HG03135 (cell line): ENCODE data around the gene DDX42.

Experiments used
- ATAC-seq: cut with Tn5 transposase; IDR thresholded peaks from one replicate; pipeline ENCODE4 v1.9.1; 2021; ENCODE audit warnings: mild to moderate bottlenecking, moderate library complexity; ENCODE audit not compliant: unreplicated experiment

Gene DDX42, protein sequence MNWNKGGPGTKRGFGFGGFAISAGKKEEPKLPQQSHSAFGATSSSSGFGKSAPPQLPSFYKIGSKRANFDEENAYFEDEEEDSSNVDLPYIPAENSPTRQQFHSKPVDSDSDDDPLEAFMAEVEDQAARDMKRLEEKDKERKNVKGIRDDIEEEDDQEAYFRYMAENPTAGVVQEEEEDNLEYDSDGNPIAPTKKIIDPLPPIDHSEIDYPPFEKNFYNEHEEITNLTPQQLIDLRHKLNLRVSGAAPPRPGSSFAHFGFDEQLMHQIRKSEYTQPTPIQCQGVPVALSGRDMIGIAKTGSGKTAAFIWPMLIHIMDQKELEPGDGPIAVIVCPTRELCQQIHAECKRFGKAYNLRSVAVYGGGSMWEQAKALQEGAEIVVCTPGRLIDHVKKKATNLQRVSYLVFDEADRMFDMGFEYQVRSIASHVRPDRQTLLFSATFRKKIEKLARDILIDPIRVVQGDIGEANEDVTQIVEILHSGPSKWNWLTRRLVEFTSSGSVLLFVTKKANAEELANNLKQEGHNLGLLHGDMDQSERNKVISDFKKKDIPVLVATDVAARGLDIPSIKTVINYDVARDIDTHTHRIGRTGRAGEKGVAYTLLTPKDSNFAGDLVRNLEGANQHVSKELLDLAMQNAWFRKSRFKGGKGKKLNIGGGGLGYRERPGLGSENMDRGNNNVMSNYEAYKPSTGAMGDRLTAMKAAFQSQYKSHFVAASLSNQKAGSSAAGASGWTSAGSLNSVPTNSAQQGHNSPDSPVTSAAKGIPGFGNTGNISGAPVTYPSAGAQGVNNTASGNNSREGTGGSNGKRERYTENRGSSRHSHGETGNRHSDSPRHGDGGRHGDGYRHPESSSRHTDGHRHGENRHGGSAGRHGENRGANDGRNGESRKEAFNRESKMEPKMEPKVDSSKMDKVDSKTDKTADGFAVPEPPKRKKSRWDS

DNA sequence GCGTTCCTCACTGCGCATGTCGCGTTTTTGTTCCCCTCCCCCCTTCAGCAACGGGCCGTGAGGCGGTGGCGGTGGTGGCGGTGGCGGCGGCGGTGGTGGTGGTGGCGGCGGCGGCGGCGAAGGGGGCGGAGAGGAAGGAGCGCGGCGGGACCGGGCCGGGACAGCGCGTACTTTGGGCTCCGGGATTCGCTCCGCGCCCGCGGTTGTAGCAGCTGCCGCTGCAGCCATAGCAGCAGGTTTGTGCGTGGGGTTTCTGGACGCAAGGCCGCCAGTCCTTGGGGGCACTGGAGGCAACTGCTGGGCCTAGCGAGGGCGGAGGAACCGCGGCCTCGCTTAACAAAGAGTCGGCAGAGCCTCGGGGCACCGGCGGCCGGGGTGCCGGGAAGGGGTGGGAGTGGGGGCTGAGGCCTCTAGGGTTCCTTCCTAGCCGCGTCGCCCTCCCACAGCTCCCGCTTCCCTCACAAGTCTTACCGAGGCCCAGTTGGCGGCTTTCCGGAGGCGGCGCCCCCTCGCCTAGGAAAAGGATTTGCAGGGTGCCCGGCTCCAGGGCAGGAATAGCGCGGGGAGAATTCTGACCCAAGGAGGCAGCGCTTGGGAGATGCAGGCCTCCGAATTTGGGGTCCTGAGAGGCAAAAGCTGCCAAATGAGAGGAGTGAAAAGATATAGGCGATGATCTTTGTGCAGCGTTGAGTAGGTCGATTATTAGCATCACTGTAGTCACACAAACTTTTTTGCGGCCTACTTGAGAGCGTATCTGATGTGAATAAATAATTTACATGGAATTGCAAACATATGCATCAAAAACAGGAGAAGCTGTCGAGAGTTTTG is at the start of gene DDX42:
TSS of gene DDX42 (plus strand) at position 30 of the 828 bp plus-strand sequence. CDS start 12,880 bp downstream, outside the sequence.
- ATAC-seq: peak; percentile 10

DNA sequence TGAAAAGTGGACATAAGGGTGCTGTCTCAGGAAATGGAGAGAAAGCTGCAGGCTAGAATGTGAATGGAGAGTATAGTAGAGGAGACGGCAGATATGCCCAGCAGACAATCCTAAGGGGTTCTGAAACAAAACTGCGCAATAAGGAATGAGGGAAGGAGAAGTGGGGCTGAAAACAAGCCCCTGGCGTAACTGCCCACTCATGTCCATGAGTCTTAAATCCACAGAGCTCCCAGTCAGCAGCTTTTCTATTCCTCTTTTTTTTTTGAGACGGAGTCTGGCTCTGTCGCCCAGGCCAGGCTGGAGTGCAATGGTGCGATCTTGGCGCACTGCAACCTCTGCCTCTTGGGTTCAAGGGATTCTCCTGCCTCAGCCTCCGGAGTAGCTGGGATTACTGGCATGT is 38.3 kb upstream of the DDX42 start:
- no peak for ATAC-seq

DNA sequence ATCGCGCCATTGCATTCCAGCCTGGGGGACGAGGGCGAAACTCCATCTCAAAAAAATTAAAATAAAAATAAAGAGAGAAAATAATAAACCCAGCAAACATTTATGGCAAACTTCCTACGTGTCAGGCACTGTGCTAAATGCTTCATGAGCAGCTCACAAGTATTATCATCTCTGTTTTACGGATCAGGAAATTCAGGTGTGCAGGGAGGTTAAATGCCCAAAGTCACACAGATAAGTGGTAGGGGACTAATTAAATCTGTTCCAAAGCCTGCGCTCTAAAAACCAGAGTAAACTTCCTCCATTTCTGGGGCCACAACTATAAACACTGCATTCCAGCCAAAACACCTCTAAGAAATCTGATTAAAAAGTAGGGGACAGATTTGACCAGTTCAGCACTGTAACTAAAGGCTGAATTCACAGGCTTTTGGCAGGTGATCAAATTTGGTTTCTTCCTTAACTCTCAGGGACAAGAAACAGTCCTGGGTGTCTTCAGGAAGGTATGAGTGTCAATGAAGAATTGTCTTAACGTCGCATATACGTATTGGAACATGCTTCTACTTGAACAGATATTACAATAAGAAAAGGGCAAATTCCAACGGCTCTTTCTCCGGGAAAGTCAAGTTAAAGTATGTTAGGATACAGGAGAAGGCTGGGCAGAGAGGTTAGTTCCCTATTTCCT is 33.4 kb upstream of the DDX42 start:
- ATAC-seq: no peak

DNA sequence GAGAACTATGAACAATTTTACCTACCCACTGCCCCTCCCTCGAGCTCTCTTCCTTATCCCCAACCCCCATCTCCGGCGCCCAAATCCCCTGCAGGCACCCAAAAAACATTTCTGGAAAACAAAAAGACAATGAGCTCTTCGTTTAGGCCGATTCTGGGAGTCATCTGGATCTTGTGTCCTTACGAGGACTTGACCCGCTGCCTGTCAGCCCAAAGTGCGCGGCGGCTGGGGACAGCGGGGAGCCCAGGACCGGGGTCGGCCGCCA is 32.9 kb upstream of the DDX42 start:
- peak; percentile 29 for ATAC-seq

DNA sequence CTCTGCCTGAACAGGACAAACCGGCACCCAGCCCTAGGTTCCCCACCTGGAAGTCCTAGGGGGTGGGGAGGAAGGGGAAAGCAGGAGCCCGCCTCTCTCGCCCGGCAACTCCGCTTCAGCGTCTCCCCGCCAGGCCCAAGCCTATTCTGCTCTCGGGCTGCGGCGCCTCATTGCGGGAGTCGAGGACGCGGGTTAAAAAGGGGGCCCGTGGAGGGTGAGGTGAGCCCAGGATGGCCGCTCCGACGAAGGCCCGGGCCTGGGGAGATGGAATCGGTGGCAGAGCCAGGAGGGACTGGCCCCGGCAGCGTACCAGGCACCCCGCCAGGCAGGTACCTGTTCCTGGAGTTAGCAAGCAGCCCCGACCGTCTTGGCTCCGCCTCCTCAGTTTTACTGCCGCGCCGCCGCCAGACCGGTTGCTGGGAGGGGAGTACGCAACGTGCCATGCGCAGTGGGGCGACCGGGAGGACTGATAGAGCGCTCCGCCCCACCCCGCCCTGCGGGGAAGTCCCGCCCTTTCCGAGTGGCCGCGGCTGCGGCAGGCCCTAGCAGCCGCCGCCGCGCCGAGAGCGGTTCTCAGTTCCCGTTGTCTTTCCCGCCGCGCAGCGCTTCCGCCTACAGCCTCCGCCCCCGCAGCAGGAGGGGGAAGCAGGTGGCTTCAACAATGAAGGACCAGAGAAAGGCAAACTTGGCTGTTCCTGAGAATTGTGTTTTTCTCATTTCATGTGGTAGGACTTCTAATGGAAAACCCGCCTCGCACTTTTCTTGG is 32.4 kb upstream of the DDX42 start, which contains the start of gene STRADA:
TSS of gene STRADA (minus strand) at position 392 of the 766 bp plus-strand sequence. CDS start 13,430 bp downstream, outside the sequence.
- peak; percentile 91 for ATAC-seq

DNA sequence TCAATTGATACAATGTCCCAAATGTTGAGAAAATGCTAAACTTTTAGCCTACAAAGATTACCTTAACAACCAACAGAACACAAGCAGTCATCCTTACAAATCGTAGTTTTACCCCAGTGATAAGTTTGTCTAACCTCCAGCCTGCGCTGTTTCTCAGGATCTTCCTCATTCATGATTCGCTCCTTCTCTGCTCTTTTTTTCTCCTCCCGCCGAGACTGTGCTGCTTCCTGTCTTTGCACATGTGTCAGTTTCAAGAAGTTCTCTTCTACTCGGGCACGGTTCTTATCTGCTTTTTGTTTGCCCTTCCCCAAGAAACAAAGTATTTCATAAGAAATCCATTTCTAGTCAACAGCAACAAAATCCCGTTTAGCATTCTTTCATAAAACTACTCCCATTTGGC is 22.2 kb upstream of the DDX42 start:
- ATAC-seq: no peak

DNA sequence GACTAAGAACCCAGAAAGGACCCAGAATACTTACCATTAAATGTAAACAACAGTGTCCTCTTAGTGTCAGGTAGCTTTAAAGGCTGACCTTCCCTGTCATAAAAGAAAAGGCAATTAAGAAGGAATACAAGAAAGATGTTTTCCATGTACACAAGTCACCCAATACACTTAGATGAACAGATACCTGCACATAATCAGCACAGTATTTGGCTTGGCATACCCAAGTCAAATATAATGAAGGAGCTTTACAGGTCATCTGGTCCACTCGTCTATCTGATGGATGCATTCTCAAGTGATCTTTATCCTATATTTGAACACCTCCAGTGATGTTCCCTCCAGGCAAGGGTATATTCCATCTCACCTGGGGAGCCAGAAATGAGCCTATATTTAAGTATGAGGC is 21.3 kb upstream of the DDX42 start:
- ATAC-seq: no peak

DNA sequence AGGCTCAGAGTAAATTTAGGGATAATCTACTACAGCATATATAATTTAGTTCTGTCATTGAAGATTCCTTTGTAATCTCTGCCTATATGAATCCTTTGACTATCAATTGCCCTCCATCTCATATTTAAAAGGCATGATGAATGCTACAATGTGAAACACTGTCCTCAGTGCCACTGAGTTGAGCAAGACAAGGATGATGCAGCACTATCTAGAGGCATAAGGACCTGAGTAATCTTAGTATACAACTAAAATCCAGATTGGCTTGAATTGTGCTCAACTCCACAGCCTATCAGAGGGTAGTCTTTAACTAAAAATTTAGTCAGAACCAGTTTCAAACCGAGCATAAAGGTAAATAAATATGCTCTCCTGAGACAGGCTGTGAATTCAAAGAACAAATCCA is 20.8 kb upstream of the DDX42 start:
- ATAC-seq: no peak

DNA sequence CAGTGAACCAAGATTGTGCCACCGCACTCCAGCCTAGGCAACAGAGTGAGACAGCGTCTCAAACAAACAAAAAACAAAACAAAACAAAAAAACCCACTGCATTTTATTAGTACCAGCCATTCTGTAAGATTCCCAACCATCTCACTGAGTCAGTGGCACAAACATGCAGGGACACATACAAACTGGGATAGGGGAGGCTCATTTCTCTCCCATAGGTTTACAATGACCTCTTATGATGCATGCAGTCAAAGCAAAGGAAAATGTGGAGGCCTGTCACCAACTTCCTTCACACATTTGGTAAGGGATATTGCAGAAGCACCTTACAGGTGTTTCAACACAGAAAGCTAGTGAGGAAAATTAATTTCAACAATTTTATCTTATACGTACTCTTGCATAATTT is 19.9 kb upstream of the DDX42 start:
- ATAC-seq: no peak

DNA sequence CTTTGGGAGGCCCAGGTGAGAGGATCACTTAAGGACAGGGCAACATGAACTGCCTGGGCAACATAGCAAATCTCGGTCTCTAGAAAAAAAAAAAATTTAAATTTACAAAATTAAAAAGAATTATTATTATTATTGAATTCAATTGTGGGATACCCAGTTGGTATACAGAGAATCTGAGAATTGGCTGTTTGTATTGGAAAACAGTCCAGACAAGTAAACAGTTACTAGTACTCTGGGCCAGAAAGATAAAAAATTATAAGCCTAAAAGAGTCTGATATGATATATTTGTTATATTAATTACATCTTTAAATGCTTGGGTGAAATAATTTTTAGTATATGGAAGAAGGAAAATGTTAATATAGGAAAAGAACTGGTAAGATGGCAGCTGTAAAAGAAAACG is 15.5 kb upstream of the DDX42 start:
- no peak for ATAC-seq

DNA sequence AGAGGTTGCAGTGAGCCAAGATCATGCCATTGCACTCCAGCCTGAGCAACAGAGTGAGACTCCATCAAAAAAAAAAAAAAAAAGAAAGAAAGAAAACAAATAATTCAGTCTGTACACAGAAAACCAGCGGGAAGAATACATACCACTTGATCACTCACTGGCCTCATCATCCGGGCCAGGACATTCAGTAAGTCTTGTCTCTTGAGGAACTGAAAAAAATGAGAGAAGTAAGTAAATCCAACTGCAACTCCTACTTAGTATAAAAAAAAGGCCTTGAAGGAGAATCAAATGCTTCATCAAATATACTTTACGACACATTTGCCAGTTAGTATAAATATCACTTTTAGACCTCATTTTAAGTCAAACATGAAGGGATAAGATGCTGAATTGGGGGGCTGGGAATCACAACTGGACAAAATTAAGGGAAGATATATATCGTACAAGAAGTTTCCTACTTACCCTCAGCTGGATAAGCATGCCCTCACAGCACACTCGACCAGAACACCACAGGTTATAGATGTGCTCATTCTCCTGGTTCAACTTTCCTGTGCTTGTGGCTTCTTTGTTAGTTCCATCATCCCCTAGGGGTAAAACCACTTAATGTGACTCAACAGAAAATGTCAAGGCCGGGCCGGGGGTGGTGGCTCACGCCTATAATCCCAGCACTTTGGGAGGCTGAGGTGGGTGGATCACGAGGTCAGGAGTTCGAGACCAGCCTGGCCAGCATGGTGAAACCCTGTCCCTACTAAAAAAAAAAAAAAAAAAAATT is 13.0 kb upstream of the DDX42 start:
- ATAC-seq: no peak

DNA sequence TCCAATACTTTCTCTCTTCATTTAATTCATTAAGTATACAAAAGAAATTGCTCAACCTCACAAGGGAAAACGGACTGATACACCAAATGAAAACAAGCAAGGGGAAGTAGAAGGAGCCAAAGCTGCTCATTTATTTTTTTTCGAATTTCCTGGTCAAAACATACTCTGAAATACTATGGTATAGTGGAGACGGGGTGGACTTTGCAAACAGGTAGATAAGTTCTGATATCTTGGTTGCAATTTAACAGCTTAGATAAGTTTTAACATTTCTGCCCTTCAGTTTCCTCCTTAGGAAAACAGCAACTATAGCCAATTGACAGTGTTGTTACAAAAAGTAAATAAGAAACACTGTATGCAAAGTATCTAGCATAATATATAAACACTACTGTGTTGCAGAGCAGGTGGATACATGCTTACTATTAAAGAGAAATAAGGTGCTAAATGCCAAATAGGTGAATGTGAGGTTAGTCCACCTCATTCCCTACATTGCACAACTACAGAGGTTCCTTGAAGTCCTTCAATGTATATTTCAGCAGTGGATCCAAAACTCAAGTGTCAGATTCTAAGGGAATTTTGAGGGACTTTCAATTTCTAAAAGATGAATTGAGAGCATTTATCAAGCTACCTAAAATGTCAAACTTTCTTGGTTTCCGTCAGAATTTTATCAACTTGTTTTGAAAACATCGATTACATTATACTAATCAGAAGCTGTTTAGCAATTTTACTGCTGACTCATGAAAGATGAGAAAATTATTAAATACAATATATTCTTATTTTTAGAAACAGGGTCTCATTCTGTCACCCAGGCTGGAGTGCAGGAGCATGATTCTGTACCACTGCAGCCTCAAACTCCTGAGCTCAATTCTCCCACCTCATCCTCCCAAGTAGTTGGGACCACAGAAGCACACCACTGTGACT is 11.6 kb upstream of the DDX42 start:
- no peak for ATAC-seq

DNA sequence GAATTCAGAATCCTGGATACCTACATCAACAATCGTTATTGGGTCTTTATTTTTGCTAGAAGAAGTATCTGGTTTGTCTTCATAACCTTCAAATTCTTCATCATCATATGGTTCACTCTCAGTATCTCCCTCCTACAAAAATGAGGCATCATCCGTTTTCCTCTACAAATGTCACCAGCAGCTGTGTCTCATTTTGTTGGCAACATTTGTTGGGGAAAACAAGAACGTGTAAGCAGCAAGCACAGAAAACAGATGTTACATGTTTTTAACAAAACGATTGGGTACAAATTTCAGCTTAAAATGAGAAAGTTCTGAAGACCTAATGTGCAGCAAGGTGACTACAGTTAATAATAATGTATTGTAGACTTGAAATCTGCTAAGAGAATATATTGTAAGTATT is 9.3 kb upstream of the DDX42 start:
- ATAC-seq: no peak

DNA sequence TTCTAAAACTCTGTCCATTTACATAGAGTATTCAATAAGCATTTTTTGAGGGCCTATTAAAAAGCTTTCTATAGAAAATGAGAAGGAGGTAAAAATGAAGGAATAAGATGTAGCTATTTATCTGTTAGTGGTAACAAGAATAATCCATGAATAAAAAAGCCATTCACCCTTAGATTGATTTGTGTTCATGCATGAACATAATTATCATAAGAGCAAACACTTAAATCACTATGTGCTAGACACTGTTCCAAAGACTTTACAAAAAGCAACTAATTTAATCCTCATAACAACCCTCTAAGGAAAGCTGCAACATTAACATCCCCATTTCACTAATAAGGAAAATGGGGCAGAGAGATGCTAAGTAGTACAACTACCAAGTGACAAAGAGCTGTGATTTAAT is 7.2 kb upstream of the DDX42 start:
- no peak for ATAC-seq

DNA sequence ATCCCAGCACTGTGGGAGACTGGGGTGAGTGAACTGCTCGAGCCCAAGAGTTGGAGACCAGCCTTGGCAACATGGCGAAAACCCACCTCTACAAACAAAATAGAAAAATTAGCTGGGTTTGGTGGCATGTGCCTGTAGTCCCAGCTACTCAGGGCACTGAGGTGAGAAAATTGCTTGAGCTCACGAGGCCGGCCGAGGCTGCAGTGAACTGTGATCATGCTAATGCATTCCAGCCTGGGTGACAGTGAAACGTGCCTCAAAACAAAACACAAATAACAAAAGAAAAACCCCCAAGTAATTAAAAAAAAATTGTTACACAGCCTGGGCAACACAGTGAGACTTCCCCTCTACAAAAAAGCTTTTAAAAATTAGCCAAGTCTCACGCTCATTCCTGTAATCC is 5.5 kb upstream of the DDX42 start:
- no peak for ATAC-seq

DNA sequence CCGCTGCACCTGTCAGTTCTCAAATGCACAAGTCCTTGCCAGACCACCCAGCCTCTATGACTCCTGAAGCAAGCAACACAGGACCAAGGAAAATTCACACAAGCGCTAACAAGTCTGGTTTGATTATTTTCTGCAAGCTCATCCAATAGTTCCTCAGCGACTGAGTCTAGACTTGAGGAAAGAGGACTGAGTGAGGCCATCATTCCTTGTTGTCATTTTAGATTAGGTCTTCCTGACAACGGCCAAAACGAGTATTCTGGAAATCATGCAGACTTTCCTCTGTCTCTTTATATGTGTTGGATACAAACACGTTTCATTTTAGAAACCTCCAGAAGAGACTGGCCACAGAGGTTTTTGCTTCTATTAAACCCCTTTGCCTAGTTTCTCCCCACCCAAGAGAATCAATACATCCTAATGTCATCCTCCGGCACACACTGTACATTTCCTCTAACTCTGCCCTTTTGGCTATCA is 1.1 kb upstream of the DDX42 start:
- ATAC-seq: no peak

DNA sequence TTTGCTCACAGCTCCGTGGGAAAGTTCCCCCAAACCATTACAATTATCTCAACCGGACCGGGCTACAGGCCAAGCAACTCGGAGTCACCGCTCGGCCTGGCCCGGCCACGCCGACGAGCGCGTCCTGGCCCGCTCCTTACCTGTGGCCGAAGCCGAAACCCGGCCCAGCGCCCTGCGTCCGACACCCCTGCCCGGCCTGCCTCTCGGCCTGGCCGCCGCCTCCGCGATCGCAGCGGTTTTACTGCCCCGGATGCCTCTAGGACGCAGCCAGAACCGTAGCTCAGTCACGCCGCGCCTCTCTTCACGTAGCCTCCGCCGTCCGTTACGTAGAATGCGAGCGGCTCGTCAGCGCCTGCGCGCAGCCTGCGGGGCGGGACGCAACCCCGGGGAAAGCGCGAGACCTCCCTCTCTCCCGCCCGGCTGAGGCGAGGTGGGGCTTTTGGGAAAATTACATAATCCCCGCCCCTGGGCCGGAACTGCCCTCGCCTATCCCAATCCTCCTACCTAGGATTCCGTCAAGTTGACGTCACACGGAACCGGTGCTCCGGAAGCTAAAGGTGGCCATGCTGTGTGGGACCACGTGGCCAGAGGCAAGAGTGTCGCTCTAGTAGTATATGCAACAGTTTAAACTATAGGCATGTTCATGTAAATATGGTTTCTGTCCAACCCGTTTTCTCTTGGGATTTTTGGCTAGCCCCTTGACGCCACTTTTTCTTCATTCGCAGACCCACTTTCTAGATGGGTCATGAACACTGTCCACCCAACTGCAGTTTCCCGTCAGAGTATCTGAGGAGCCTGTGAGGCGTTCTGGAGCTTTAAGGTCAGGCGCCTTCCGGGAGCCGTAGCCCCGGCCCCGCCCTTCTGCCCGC is 464 bp upstream of the DDX42 start, which contains the start of gene CCDC47:
TSS of gene CCDC47 (minus strand) at position 326 of the 869 bp plus-strand sequence. CDS start 7,422 bp downstream, outside the sequence.
- peak; percentile 84 for ATAC-seq
